ENCODE measurements around the gene SYN1.

Gene SYN1

GRCh38 chrX:47621851-47622250 is 2.2 kb upstream of the SYN1 start:
- DNase-seq: no peak

DNA sequence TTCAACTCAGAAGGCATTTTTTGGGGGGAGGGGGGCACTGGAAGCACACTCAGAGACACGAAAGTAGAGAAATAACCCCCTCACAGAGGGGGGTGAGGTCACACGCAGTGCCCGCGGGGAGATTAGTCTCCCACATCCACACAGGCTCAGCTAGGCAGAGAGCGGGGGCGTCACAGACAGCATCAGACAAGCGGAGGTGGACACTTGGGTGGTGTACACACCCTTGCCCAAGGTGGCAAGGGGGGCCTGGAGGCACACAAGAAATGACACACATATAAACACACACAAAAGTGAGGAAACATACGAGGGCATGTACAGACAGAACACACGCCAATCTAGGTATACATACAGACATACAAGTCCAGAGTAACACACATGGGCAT is 637 bp upstream of the SYN1 start:
- WGBS: 55% methylated on average over 7 of the region's 9 CpGs
- Histone ChIP-seq H2BK12ac (ENCODE audit: low read length in 2 of 2) (no peak overlapping the region), H2BK120ac (ENCODE audit: low read depth, low read length) (no peak overlapping the region), H3K27me3 (ENCODE audit: control insufficient read depth in 1 of 2, insufficient read depth in 1 of 2, low read length in 2 of 2) (peaks cover 26 to 64% of the 10 kb centered on the region in 2 experiments), H3K36me3 (ENCODE audit: control insufficient read depth in 1 of 2, insufficient read depth in 2 of 2, low read depth in 1 of 2, low read length in 2 of 2) (no peaks in the 10 kb centered on the region), H3K4me1 (ENCODE audit: control insufficient read depth, insufficient read depth, low read depth, low read length) (peaks cover 7% of the 10 kb centered on the region), H2AK5ac (ENCODE audit: low read length, severe bottlenecking) (no peak overlapping the region), H4K8ac (ENCODE audit: low read length) (no peak overlapping the region), H3K18ac (ENCODE audit: low read depth in 1 of 2, low read length in 2 of 2) (no peak overlapping the region), H3K4me2 (ENCODE audit: low read length, poor library complexity, severe bottlenecking) (no peak overlapping the region), H2BK15ac (ENCODE audit: low read depth, poor library complexity, severe bottlenecking) (no peak overlapping the region), H2BK5ac (ENCODE audit: low read depth, low read length, poor library complexity, severe bottlenecking) (no peak overlapping the region), H3K79me1 (replicated peaks; ENCODE audit: low read length, poor library complexity, severe bottlenecking) (no peaks in the 10 kb centered on the region), H4K91ac (ENCODE audit: low read length) (no peak overlapping the region), H3K9ac (ENCODE audit: low read length) (no peak overlapping the region), H3K23ac (ENCODE audit: low read length in 2 of 2) (no peak overlapping the region), H3K4me3 (ENCODE audit: insufficient read depth in 1 of 2, low read depth in 1 of 2, low read length in 2 of 2) (no peak overlapping the region), H3K4ac (ENCODE audit: low read depth in 1 of 2, low read length in 2 of 2) (no peak overlapping the region), H3K9me3 (ENCODE audit: control insufficient read depth, low read length) (peaks cover 4% of the 10 kb centered on the region), H3K14ac (ENCODE audit: low read length in 2 of 2) (no peak overlapping the region), H3K27ac (ENCODE audit: low read length, poor library complexity, severe bottlenecking) (no peak overlapping the region), H2AFZ (ENCODE audit: low read depth, low read length) (no peak overlapping the region)
- DNase-seq: no peak

More at GRCh38 chrX:47621851-47622250, 2.2 kb upstream of the SYN1 start:
- H3K36me3 ChIP-seq (ENCODE audit: control insufficient read depth in 1 of 2, insufficient read depth in 2 of 2, low read depth in 1 of 2, low read length in 2 of 2): no peaks in the 10 kb centered on the region
- H3K18ac ChIP-seq (ENCODE audit: low read depth in 1 of 2, low read length in 2 of 2): no peak overlapping the region
- H3K9ac ChIP-seq (ENCODE audit: low read length): no peak overlapping the region
- H3K4me2 ChIP-seq (ENCODE audit: low read length, poor library complexity, severe bottlenecking): no peak overlapping the region
- H2BK15ac ChIP-seq (ENCODE audit: low read depth, poor library complexity, severe bottlenecking): no peak overlapping the region
- no peak overlapping the region for H2BK120ac ChIP-seq (ENCODE audit: low read depth, low read length)
- no peak overlapping the region for H2BK12ac ChIP-seq (ENCODE audit: low read length in 2 of 2)
- H2BK5ac ChIP-seq (ENCODE audit: low read depth, low read length, poor library complexity, severe bottlenecking): no peak overlapping the region
- no peak overlapping the region for H4K8ac ChIP-seq (ENCODE audit: low read length)
- no peak overlapping the region for H2AK5ac ChIP-seq (ENCODE audit: low read length, severe bottlenecking)
- H4K91ac ChIP-seq (ENCODE audit: low read length): no peak overlapping the region
- H3K27ac ChIP-seq (ENCODE audit: low read length, poor library complexity, severe bottlenecking): no peak overlapping the region
- H3K23ac ChIP-seq (ENCODE audit: low read length in 2 of 2): no peak overlapping the region
- H3K79me1 ChIP-seq (replicated peaks; ENCODE audit: low read length, poor library complexity, severe bottlenecking): no peaks in the 10 kb centered on the region
- H2AFZ ChIP-seq (ENCODE audit: low read depth, low read length): no peak overlapping the region
- 93% methylated on average over 6 of the region's 6 CpGs for WGBS
- peaks cover 26 to 55% of the 10 kb centered on the region in 2 experiments for H3K27me3 ChIP-seq (ENCODE audit: control insufficient read depth in 1 of 2, insufficient read depth in 1 of 2, low read length in 2 of 2)
- no peak overlapping the region for H3K4ac ChIP-seq (ENCODE audit: low read depth in 1 of 2, low read length in 2 of 2)
- H3K4me1 ChIP-seq (ENCODE audit: control insufficient read depth, insufficient read depth, low read depth, low read length): peaks cover 7% of the 10 kb centered on the region
- H3K4me3 ChIP-seq (ENCODE audit: insufficient read depth in 1 of 2, low read depth in 1 of 2, low read length in 2 of 2): no peak overlapping the region
- no peak overlapping the region for H3K14ac ChIP-seq (ENCODE audit: low read length in 2 of 2)
- H3K9me3 ChIP-seq (ENCODE audit: control insufficient read depth, low read length): peaks cover 4% of the 10 kb centered on the region

GRCh38 chrX:47618923-47619485 is 653 bp downstream of the SYN1 start:
- Histone ChIP-seq H3K4ac (ENCODE audit: low read depth in 1 of 2, low read length in 2 of 2) (no peak overlapping the region), H4K91ac (ENCODE audit: low read length) (no peak overlapping the region), H3K79me1 (replicated peaks; ENCODE audit: low read length, poor library complexity, severe bottlenecking) (no peaks in the 10 kb centered on the region), H3K9ac (ENCODE audit: low read length) (no peak overlapping the region), H3K36me3 (ENCODE audit: control insufficient read depth in 1 of 2, insufficient read depth in 2 of 2, low read depth in 1 of 2, low read length in 2 of 2) (no peaks in the 10 kb centered on the region), H3K23ac (ENCODE audit: low read length in 2 of 2) (no peak overlapping the region), H3K4me3 (ENCODE audit: insufficient read depth in 1 of 2, low read depth in 1 of 2, low read length in 2 of 2) (no peak overlapping the region), H3K4me1 (ENCODE audit: control insufficient read depth, insufficient read depth, low read depth, low read length) (peaks cover 6% of the 10 kb centered on the region), H3K9me3 (ENCODE audit: control insufficient read depth, low read length) (peaks cover 9% of the 10 kb centered on the region), H2BK5ac (ENCODE audit: low read depth, low read length, poor library complexity, severe bottlenecking) (no peak overlapping the region), H2AK5ac (ENCODE audit: low read length, severe bottlenecking) (no peak overlapping the region), H4K8ac (ENCODE audit: low read length) (no peak overlapping the region), H3K18ac (ENCODE audit: low read depth in 1 of 2, low read length in 2 of 2) (no peak overlapping the region), H3K14ac (ENCODE audit: low read length in 2 of 2) (no peak overlapping the region), H2BK12ac (ENCODE audit: low read length in 2 of 2) (no peak overlapping the region), H2BK120ac (ENCODE audit: low read depth, low read length) (no peak overlapping the region), H2AFZ (ENCODE audit: low read depth, low read length) (no peak overlapping the region), H3K27ac (ENCODE audit: low read length, poor library complexity, severe bottlenecking) (no peak overlapping the region), H3K27me3 (ENCODE audit: control insufficient read depth in 1 of 2, insufficient read depth in 1 of 2, low read length in 2 of 2) (peaks cover 26 to 63% of the 10 kb centered on the region in 2 experiments), H2BK15ac (ENCODE audit: low read depth, poor library complexity, severe bottlenecking) (no peak overlapping the region), H3K4me2 (ENCODE audit: low read length, poor library complexity, severe bottlenecking) (peak overlapping the region; percentile 77)
- no peak for DNase-seq
- WGBS: 72% methylated on average over 14 of the region's 32 CpGs

- Histone ChIP-seq H3K27ac (ENCODE audit: low read length, poor library complexity, severe bottlenecking) (no peak overlapping the region), H3K14ac (ENCODE audit: low read length in 2 of 2) (no peak overlapping the region), H3K4me3 (ENCODE audit: insufficient read depth in 1 of 2, low read depth in 1 of 2, low read length in 2 of 2) (no peak overlapping the region), H3K9me3 (ENCODE audit: control insufficient read depth, low read length) (peaks cover 24% of the 10 kb centered on the region), H3K36me3 (ENCODE audit: control insufficient read depth in 1 of 2, insufficient read depth in 2 of 2, low read depth in 1 of 2, low read length in 2 of 2) (no peaks in the 10 kb centered on the region), H3K4ac (ENCODE audit: low read depth in 1 of 2, low read length in 2 of 2) (no peak overlapping the region), H3K27me3 (ENCODE audit: control insufficient read depth in 1 of 2, insufficient read depth in 1 of 2, low read length in 2 of 2) (peaks cover 15 to 69% of the 10 kb centered on the region in 2 experiments), H3K9ac (ENCODE audit: low read length) (no peak overlapping the region), H3K23ac (ENCODE audit: low read length in 2 of 2) (no peak overlapping the region), H2BK15ac (ENCODE audit: low read depth, poor library complexity, severe bottlenecking) (no peak overlapping the region), H3K79me1 (replicated peaks; ENCODE audit: low read length, poor library complexity, severe bottlenecking) (no peaks in the 10 kb centered on the region), H2AK5ac (ENCODE audit: low read length, severe bottlenecking) (no peak overlapping the region), H2BK5ac (ENCODE audit: low read depth, low read length, poor library complexity, severe bottlenecking) (no peak overlapping the region), H2BK120ac (ENCODE audit: low read depth, low read length) (no peak overlapping the region), H2AFZ (ENCODE audit: low read depth, low read length) (no peak overlapping the region), H3K4me2 (ENCODE audit: low read length, poor library complexity, severe bottlenecking) (no peak overlapping the region), H3K18ac (ENCODE audit: low read depth in 1 of 2, low read length in 2 of 2) (no peak overlapping the region), H4K91ac (ENCODE audit: low read length) (no peak overlapping the region), H2BK12ac (ENCODE audit: low read length in 2 of 2) (no peak overlapping the region), H4K8ac (ENCODE audit: low read length) (no peak overlapping the region), H3K4me1 (ENCODE audit: control insufficient read depth, insufficient read depth, low read depth, low read length) (peaks cover 4% of the 10 kb centered on the region)
- WGBS: 67% methylated on average over 4 of the region's 5 CpGs
- no peak for DNase-seq
These were observed 5.0 kb downstream of the SYN1 start for GRCh38 chrX:47614618-47615017.

Measured in mesenchymal stem cell (in vitro differentiated cells and primary cell).